ENCODE measurements around the gene SERINC5. TPM values are rescaled to one million over a fixed set of nuclear protein-coding genes. Genes with fewer than 3 reads are reported as not detected.
A peak's percentile ranks its signal among the peaks of the same experiment; 100 is the strongest.

Gene SERINC5
- total RNA-seq, 1 donor from 2014 or later: 30.6 TPM

DNA sequence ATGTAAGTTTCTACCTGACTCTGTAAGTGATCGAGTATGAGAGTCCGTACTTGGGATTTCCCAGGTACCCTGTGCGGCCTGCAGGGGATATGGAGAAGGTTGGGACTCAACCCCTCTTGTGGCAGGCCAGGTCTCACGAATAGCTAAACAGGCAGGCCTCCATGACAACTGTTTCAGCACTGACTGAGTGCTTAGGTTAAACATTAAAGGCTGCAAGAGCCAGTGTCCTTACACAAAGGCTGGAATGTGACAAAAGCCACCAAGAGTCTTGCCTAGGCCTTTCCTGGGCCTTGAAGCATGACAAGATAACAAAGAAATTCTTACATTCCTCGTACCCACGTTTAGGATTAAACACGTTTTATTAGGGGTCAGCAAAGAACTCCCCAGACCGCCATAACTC lies 162.1 kb downstream of the SERINC5 start:
- DNase-seq: no peak

DNA sequence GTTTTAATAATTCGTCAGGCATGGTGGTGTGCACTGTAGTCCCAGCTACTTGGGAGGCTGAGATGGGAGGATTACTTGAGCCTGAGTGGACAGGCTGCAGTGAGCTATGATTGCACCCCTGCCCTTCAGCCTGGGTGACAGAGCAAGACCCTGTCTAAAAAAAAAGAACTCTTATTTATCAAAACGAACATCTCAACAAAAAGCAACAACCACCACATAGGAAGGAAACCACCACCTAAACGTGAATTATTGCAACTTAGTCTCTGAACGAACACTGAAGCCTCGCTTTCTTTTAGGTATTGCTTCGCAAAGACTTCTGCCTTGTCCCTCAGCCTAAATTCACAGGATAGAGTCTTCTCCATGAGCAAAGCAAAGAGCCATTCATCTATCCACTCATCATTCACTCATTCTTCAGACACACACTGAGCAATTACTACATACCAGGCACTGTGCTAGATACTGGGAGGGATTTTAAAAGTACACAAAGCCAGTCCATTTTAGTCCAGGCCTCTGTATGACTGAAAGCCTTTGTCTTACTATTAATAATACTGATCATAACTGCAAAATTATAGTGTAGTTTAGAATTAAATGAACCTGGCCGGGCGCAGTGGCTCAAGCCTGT lies 163.3 kb downstream of the SERINC5 start:
- no peak for DNase-seq

DNA sequence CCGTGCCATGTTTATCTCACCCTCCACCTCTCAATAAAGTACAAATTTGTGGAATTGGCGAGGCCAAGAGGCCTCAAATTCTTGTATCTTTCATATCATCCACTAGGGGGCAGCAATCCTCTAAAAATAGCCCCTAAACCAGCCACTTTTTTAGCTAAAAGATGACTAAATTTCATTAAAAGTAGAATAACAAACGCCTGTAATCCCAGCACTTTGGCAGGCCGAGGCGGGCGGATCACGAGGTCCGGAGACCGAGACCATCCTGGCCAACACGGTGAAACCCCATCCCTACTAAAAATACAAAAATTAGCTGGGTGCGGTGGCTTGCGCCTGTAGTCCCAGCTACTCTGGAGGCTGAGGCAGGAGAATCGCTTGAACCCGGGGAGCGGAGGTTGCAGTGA lies 164.1 kb downstream of the SERINC5 start:
- peak; percentile 88 for DNase-seq

DNA sequence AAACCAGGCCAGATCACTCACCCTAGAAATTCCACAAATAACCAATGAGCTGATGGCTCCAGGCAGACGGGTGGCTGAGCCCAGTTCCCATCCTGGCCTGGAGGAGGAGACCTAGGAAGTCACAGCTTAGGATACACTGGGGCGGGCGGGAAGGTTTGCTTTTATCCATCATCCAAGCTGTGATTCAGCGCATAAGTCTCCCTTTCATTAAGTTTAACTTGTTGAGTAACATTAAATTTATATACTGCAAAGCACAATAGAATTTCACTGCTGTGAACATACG lies 165.0 kb downstream of the SERINC5 start:
- DNase-seq: no peak

DNA sequence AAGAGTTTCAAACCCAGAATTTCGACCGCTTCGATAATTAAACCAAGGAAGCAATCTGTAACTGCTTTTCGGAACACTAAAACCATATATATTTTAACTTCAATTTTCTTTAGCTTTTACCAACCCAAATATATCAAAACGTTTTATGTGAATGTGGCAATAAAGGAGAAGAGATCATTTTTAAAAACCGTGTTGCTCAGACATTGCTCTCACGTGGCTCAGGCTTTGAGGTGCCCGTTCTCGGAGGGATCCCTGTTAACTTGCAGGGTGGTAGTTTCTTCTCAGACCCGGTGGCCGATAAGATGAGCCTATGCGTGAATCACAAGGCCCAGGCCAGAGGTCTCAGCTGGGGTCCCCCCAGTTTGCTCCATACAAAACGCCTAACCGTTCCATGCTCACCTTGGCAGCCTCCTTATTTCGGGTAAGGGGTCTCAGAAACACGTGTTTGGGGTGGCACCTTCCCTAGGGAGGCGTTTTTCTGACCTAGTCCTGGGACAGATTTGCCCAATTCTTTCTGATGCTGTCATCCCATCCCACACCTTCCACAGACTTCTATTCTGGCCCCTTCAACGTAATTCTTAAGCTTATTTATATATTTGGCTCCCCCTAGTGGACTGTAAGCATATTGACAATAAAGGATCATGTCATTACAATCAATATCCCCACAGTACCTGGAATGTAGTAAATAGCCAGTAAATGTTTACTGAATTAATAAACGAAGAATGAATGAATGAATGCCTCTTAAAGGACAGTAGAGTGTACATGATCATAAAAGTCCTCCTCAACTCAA lies 172.6 kb downstream of the SERINC5 start:
- peak; percentile 78 for DNase-seq

DNA sequence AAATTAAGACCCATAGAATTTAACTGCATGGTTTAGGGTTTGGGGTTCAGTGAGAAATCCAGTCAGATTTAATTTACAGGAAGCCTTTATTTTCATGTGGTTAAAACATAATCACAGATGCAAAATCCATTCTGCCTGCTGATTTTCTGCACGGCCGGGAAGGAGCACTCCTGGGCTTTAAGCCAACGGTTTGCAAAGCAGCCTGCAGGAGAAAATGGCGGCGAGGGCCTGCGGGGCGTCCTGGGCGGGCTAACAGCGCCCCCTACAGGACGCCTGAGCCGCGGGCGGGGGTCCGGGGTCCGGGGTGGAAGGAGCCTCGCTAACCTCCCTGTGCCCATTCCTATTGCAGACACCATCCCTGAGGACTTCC lies 173.1 kb downstream of the SERINC5 start:
- DNase-seq: peak; percentile 96

DNA sequence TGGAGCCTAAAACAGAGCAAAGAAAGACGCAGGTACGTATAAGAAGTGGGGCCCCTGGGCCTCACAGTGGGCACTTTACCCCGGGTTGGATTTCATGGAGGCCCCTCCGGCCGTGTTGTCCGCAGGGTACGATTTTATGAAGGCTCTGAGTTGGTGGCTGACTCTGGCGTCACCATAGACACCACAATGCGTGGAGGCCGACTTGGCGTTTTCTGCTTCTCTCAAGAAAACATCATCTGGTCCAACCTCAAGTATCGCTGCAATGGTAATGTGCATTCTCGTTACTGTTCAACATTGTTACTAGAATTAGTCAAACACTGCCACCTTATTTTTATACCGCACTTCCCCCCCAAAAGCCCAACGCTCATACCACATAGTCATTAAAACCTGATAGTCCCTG lies 173.6 kb downstream of the SERINC5 start:
- DNase-seq: no peak

DNA sequence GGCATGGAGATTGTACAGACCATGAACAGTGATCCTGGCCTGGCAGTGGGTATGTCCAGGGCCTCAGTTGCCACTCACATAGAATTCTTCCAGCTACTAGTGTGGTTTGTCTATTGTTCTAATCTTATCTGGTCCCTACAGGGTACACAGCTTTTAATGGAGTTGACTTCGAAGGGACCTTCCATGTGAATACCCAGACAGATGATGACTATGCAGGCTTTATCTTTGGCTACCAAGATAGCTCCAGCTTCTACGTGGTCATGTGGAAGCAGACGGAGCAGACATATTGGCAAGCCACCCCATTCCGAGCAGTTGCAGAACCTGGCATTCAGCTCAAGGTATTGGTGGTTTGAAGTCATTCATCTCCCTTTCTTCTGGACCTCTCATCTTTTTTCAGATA lies 176.9 kb downstream of the SERINC5 start:
- no peak for DNase-seq

DNA sequence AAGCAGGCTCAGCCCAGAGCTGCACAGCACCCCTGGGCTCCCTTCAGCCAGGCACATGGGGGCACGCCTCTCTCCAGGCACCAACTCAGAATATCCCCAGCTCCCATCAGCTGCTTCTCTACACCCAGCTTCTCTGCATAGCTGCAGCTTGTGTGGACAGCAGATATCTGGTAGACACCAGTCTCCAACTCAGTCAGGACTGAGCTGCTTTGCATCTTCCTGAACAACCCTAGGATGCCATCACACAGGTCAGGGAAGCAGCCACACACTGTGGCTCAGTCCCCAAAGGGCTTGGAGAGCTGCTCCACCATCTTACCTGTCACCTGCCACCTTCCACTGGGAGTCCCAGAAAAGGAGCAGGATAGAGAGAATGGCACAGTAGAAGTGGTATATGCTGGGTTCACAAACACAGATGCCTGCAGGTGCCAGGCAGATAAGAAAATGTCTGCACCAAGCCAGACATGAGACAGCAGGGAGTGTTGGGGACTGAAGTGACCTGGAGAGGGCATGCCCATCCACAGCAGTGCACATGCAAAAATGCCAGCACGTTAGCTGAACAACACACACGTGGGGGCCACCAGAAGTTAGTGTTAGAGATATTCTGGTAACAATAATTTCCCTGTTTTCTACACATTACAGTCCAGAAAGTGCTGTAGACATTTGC lies 178.7 kb downstream of the SERINC5 start:
- no peak for DNase-seq

DNA sequence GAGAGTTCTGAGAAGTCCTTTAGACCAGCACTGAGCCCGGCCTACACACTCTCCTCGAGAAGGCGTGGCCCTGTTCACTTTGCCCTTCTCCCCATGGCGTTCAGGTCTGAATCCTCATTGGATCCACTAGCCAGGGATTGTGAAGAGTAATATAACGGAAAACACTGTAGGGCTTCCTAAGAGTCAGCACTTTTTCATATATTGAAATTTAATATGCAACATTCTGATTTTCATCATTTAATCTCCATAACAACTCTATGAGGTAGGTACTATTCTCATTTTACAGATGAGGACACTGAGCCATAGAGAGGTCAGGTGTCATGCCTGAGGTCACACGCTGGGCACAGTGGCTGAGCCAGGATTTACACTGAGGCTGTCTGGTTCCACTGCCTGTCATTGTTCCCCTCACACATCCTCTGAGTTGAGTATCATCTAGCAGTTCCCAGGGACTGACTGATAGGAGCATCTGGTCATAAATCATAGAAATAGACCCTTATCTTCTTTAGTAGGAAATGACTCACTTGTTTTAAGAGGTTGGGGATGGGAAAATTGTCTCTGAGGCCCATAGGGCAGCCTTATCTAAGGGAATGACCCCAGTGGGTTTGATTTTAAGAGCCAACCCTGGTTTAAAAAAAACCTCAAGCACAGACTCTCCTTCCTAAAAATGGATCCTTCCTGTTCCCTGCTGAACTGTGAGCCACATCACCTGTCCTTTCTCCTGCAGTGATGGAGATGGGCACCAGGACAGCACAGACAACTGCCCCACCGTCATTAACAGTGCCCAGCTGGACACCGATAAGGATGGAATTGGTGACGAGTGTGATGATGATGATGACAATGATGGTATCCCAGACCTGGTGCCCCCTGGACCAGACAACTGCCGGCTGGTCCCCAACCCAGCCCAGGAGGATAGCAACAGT lies 179.5 kb downstream of the SERINC5 start:
- DNase-seq: peak; percentile 35

DNA sequence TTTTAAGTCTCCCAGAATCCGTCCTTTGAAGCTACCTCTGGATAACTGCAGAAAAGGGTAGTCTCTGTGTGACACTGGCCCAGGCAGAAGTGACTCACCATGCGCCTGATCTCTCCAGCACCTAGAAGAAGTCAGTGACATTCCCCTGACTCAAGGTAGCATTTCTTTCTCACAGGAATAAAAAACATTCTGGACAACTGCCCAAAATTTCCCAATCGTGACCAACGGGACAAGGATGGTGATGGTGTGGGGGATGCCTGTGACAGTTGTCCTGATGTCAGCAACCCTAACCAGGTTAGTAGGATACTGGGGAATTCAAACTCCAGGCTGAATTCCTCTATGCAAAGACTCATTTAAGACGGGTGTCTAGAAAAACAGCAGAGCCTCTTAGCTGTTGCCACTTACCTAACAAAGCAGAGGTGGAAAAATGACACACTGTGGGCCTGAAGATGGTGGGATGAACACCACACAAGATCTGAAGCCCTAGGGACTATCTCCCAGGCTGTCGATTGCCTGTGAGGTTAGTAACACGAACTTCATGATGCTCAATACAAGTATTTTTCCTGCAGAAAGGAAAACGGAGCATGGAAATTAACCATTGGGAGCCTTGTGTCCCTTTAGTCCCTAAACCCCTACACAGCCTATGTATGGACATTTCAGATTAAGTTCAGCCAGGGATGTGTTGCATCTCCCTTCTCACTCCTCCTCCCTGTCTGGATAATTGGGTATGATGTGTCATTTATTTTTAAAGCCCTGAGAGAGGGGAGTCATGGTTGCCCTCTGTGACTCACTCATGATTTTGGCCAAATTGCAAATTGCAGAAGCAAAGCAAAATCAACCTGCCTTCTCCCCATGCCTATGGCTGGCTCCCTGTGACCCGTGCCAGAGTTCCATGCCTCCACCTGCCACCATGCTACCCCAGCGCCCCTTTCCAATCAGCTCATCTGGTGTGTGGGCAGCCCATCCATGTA lies 183.5 kb downstream of the SERINC5 start:
- no peak for DNase-seq

DNA sequence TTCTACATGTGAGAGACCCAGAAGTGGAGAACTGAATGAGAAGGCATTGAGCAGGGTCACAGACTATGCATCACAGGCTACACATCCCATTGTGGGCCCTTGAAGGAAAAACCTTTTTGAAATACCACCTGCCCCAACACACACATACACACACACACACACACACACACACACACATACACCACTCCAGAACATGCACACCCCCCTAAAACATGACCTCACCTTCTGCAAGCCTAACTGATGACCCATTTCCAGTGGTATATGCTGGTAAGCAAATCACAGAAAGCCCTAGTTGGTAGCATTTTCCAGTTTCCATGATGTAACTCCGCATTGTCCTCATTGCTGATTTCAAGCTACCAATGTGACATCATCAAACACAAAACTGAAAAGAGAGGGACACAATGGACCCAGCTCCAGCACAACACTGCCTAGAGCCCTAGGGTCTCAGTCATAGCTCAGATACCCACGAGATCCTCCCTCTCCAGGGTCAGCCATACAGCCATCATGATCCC lies 184.3 kb downstream of the SERINC5 start:
- no peak for DNase-seq

DNA sequence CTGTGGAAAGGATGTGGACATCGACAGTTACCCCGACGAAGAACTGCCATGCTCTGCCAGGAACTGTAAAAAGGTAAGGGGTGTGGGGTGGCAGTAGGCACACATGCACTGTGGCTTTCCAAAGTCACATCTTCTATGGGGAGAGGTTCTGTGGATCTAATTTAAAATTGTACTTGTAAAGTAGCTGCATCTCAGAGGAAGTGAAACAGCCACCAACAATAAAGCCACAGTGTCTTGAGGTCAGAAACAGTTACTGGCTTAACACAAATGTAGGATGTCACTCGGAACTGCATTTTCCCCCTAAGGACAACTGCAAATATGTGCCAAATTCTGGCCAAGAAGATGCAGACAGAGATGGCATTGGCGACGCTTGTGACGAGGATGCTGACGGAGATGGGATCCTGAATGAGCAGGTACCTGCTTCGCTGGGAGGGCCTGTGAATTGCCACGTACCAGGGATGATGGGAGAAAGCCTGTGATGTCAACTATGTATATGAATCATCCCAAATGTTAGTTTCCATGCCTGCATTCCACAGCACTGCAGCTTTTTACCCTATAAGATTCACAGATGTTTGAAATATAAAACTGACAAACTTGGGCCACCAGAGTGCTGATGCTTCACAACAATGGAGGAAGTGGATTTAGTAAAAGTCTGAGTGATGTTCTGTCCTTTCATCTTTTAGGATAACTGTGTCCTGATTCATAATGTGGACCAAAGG lies 185.4 kb downstream of the SERINC5 start:
- DNase-seq: no peak

DNA sequence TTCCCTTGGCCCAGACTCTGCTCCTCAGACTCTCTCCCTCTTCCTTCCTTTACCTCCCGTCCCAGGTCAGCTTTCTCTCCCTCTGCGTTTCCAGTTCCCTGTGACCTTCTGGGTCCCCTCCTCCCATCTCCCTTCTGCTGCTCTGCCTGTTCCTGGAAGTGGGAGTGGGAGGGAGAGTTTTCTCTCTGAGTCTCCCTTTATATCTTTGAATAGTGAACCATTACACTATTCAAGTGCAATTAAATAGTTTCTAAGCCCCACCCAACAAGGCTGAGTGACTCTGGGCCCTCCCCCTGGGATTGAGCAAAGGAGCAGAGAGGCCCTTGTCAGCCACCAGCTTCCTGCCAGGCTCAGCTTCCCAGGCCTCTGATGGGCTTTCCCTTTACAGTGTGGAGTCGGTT lies 185.9 kb downstream of the SERINC5 start:
- DNase-seq: no peak

DNA sequence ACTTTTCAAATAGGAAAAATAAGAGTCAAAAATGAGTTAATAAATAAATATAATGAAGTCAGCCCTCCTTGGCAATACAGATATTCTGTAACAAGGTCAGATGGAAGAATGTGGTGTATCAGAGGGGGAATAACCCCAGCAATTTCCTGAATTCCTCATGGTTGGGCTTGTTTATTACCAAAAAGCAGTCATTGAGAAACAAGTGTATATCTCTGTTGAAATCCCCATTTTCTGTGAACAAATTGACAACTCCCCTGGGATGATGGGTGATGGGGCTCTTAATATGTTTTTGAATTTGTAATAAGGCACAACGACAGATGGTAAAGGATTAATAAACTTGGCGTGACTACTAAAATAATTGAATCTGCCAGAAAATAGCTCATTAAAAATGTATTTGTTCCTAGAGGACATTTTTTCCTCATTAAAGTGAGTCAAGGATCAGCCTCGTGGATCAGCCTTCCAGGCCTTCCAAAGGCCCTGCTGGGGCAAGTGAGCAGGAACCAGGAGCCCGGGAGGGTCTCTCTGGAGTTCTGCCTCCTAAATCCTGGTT lies 186.5 kb downstream of the SERINC5 start:
- DNase-seq: no peak

DNA sequence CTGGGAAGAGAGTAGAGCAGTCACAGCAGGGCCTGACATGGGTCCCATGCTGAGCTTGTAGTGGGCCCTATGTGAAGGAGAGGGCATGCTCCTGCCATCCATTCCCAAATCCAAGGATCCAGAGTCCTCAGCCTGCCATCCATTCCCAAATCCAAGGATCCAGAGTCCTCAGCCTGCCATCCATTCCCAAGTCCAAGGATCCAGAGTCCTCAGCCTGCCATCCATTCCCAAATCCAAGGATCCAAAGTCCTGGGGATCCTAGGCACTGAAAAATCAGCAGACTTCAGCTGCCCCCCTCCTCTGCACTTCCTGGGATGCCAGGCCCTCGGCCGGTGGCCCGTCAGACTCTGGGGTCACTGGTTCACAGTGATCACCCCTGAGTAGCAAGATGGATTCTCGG lies 187.1 kb downstream of the SERINC5 start:
- DNase-seq: no peak

DNA sequence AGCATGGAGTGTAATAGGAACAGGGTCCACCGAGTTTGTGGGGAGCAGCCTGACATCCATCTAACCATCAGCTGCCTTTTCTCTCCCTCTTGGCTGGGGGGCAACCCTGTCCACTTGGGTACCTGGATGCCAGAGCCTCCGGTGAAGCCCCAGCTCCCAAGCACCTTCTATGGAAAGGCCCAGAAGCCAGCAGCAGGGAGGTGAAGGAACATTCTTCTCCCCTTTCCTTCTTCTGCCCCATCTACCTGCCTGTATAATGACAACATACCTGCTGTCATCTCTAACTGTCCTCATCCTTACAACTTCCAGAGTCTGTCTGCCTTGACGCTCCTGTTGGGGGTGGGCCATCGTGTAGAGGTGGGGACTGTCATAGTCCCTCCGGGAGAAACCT lies 187.6 kb downstream of the SERINC5 start:
- DNase-seq: no peak

DNA sequence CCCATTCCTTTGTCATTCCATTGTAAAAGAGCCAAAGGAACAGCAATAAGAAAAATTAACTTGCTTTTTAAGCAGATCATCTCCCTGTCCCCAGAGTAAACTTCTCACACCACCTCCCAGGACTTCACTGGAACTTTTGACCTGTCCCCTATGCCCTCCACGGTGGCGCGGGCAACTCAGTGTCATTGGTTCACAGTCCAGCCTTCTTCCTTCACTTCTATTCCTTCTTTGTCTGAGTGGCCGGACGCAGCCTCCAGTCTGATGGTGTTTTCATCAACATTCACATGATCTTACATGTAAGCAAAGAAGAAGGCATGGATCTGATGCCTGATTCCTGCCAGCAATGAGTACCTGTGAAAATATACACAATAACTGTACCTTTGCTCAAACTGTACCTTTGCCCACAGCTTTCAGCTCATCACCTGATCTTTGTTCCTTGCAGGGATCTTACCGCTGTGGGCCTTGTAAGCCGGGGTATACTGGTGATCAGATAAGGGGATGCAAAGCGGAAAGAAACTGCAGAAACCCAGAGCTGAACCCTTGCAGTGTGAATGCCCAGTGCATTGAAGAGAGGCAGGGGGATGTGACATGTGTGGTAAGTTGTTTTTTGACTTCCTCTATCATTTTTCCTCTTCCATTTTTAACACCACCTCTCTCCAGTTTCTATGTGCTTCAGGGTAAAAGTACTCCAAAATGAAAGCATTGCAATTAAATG lies 188.2 kb downstream of the SERINC5 start:
- no peak for DNase-seq

DNA sequence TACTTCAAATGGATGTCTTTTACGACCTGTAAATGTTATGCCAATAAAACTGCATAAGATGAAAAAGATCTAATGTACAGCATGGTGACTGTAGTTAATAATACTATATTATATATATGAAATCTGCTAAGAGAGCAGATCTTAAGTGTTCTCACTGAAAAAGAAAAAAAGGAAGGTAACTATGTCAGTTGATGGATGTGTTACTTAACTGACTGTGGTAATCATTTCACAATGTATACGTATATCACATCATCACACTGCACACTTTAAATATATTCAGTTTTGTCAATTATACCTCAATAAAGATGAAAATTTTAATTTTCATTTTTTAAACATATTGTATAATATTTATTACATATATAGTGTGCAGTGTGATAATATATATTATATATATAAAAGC lies 188.8 kb downstream of the SERINC5 start:
- DNase-seq: no peak

DNA sequence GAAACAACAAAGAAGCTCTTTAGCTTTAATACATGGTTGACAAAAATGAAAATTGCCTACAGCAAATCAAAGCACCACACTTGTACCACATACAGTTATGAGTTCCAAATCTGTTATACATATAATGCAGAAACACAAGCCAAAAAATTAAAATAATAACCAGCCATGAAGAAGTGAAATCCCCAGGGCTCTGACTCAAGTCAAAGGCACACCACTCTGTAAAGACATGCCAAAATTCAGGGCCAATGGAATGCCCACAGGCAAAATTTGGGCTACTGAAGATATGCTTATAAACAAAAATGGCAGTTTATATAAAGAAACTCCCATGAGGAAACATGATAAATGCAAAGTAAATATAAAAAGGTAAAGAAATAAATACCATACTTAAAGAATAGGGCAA lies 191.7 kb downstream of the SERINC5 start:
- no peak for DNase-seq
